OCI-LY3 (cell line): ENCODE data around the gene SCN3A.

Experiments used
- EZH2phosphoT487 ChIP-seq: fragments of 200-600 bp; shearing (Covaris generic); IDR thresholded peaks from 2 replicates; pipeline ENCODE4 v1.6.1; 2018; ENCODE audit warnings: antibody characterized with exemption, mixed run types, low read depth
- TF ChIP-seq, protein P1 (sequence below): fragments of 200-600, 300-600 bp; sonication (generic); IDR thresholded peaks from 2 replicates; pipeline ENCODE4 v1.5.1; 2014; ENCODE audit warnings: antibody characterized with exemption, low read length, low read depth

DNA sequence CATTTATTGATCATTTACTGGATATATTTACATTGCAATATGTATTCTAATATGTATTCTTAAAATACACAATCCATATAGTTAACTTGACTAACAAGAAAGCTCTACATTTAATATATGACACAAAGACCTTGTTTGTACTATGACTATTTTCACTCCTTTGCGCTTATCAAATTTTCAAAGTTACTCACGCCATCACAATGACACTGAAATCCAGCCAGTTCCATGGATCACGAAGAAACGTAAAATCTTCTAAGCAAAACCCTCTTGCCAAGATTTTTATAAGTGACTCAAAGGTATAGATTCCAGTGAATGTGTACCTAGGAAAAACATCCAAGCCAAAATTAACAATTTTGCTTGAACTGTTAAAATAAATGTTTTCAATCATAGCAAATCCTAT lies 39.6 kb downstream of the SCN3A start:
- TF ChIP-seq, protein P1, sequence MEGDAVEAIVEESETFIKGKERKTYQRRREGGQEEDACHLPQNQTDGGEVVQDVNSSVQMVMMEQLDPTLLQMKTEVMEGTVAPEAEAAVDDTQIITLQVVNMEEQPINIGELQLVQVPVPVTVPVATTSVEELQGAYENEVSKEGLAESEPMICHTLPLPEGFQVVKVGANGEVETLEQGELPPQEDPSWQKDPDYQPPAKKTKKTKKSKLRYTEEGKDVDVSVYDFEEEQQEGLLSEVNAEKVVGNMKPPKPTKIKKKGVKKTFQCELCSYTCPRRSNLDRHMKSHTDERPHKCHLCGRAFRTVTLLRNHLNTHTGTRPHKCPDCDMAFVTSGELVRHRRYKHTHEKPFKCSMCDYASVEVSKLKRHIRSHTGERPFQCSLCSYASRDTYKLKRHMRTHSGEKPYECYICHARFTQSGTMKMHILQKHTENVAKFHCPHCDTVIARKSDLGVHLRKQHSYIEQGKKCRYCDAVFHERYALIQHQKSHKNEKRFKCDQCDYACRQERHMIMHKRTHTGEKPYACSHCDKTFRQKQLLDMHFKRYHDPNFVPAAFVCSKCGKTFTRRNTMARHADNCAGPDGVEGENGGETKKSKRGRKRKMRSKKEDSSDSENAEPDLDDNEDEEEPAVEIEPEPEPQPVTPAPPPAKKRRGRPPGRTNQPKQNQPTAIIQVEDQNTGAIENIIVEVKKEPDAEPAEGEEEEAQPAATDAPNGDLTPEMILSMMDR: no peak
- no peak for TF ChIP-seq EZH2phosphoT487
